OCI-M1 (cell line): Measurements from ENCODE around the gene SCN11A.
"Not testable (repeated sequence)": the region's sequence is repeated elsewhere in the genome, so short reads cannot be mapped to it uniquely, and the experiment has no call there.

Experiments
- DNase-seq: peaks from one replicate; lab custom pipeline; 2025; lab: John Stamatoyannopoulos, UW

The SCN11A gene

DNA sequence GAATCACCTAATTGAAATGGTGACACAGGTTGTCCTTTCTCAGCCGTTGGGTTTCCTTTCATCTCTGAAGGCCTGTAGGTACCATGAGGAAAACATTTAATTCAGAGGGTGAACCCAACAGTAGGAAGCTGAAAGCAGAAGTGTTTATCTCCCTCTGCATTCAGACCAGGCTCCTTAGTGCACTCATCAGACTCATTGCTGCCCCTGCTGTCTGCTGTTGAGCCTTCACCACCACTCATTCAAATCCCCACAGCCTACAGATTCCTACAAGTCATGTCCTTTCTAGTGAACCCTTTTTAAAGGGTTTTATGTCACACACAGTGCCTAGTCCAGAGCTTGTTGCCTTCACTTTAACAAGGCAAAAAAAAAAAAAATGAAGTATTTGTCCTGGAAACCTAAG is 13.5 kb upstream of the SCN11A start:
- DNase-seq: peak; percentile 86

DNA sequence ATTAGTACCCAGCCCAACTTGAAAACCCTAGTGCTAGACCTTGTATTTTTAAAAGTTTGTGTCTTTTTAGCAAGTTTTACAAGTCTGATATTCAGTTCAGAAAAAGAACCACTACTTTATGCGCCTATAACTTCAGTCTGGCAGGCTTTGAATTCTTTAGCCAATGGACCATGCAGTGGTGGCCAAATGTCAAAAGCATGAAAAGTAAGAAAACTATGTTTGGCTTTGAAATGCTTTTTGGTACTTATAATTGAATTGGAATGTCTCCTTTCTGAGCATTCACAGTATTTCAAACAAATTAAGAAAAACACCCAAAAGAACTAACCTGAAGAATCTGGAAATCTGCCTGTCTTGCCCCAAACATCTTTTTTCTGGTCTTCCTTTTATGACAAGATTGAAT is 12.9 kb upstream of the SCN11A start:
- no peak for DNase-seq

DNA sequence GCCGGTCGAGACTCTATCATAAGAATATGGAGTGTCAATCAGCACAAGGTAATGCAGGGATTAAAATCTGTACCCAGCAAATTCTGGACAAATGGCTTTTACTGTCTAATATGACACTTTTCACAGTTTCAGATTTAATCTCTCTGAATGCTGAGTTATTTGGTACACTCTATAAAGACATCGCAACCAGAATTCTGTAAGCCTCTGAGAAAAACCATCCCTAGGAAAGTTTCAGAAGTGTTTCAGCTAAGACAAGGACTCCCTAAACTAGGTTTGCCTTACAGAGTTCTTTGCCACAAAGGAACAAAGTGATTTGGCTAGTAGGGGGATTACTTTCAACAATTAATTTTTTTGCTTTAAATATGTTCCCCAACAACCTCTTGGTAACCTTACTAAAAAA is 11.4 kb upstream of the SCN11A start:
- DNase-seq: no peak

GRCh38 chr3:39062180-39062579 is 10.4 kb upstream of the SCN11A start:
- DNase-seq: no peak

GRCh38 chr3:39061228-39061627 is 9.5 kb upstream of the SCN11A start:
- DNase-seq: not testable (repeated sequence)

- DNase-seq: no peak
These were observed 4.4 kb upstream of the SCN11A start for GRCh38 chr3:39056151-39056550.

DNA sequence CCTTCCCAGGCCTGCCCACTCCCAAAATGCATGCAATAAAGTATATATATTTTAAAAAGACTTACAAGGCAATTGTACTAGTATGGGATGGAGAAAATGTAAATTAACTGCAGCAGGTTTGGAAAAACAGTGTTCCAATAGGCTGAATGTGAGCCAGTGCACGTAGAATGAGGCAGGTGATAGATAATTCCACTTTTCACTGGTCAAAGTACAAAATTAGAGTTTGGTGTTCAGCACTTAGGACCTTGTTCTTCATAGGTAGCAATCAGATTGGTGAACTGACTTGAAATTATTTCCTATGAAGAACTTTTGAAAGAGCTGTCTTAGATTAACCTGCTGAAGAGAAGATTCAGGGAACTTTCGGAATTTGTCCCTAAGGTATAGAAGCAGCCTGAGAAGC is 2.0 kb upstream of the SCN11A start:
- no peak for DNase-seq

DNA sequence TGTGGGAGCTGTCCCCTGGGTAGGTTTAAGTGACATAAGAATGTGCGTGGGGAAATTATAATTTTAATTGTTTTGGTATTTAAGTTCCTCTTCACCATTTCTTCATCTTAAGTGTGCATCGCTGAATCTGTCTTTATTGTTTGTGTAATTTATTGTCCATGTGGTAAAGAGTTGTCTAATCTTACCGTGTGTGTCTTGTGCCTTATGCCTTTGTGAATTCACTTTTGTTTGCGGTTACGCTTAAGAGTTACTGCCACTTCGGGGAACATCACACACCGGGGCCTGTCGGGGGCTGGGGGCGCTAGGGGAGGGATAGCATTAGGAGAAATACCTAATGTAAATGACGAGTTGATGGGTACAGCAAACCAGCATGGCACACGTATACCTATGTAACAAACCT is 839 bp upstream of the SCN11A start:
- no peak for DNase-seq

DNA sequence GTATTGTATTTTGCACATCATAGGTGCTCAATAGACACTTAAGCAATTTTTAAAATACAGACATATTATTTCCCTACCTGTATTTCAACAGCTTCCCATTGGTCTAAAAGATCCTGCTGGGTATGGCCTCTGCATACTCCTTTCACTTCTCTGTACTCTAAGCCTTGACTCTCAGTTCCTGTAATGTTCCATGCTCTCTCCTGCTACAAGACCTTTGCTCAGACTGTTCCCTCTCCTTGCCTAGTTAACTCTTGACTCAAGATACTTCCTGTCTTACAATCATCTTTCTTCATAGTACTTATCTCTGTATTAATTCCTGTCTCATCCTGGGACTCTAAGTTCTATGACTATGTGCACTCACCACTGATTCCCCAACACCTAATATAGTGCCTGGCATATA is 1.7 kb downstream of the SCN11A start:
- no peak for DNase-seq

DNA sequence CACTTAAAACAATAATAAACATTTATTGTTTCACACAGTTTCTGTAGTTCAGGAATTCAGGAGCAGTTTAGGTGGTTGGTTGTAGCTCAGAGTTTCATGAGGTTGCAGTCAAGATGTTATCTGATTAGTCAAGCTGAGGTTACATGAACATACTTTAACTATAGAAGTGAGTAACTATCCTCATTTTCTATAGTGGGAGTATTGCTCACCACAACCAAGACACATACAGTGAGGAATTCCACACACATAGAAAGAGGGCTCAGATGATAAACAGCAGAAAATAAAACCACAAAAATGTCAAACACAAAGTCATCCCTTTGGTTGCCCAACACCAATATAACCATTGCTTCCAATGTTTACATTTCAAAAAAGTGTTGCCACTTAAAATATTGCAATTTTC is 13.6 kb downstream of the SCN11A start:
- peak; percentile 22 for DNase-seq

GRCh38 chr3:39029556-39029955 is 22.2 kb downstream of the SCN11A start:
- DNase-seq: no peak

DNA sequence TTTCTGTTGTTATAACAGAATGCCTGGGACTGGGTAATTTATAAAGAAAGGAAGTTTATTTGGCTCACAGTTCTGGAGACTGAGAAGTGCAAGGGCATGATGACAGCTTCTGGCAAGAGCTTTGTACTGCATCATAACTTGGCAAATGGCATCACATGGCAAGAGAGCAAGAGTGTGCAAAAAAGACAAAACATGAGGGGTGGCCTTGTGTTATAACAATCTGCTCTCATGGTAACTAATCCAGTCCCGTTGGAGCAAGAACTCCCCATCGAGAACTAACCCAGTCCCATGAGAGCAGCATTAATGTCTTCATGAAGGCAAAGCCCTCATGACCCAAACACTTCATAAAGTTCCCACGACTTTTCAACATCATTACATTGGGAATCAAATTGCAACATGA is 23.2 kb downstream of the SCN11A start:
- DNase-seq: no peak

DNA sequence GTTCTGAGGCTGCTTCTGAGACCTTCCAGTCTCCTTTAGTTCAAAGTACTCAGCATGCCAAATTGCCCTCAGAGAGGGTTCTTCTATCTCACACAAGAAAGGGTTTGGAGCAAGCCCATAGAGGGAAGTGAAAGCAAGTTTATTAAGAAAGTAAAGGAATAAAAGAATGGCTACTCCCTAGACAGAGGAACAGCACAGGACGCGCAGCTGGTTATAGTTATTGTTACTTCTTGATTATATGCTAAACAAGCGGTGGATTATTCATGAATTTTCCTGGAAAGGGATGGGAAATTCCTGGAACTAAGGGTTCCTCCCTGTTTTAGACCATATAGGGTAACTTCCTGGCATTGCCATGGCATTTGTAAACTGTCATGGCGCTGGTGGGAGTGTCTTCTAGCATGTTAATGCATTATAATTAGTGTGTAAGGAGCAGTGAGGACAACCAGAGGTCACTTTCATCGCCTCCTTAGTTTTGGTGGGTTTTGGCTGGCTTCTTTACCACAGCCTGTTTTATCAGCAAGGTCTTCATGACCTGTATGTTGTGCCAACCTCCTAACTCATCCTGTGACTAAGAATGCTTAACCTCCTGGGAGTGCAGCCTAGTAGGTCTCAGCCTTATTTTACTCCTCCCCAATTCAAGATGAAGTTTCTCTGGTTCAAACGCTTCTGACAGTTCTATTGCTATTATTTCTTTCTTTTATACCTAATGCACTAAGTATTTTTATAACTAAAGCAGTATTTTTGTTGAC is 26.3 kb downstream of the SCN11A start:
- peak; percentile 36 for DNase-seq

- DNase-seq: peak; percentile 7
These were observed 27.2 kb downstream of the SCN11A start for GRCh38 chr3:39024497-39024896.

DNA sequence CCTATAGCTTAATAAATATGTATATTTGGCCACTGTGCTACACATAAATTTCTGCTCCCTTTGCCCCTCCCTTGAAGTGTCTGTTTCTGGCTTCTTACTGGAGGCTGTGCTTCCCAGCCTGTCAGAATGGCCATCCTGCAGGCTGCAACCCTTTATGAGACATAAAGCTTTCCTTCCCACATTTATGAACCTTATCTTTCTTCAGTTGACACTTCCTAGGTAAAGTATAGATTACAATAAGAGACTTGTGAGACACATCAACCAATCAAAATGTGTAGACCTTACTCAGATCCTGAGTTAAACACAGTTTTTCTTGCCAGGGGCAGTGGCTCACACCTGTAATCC is 29.5 kb downstream of the SCN11A start:
- DNase-seq: no peak

DNA sequence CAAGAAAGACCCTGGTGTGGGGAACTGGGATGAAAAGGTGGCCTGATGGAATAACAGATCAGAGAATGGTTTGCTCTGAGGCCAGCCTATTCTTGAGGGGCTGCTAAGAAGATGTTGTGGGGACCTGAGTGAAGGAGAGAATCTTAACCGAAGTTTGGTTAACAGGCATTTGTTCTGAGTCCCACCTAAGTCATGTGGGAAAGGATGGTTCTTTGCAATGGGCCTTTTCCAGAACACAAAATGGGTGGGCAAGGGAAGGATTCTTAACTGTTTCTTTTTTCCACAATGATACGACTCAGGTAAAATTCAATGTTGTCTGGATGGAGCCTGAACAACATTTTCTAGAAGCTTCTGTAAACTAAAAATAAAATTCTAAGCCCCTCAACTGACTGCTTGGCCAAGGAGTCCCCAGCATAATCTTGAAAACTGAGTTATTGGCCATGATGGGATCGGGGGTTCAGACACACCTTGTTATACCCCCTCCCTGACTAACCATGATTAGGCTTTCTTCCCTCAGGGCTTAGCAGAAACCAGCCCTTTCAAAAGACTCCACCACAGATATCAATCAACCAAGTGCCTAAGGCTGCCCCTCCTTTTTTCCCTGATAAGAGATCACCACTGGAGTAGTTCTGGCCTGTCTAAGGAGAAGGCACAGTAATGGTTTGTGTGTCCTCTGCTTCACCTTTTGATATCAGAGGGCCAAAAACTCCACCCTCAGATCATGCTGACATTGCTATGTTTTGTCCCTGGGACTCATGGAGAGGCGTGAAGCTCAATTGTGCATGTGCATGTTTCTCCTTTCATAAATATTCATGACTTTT is 30.1 kb downstream of the SCN11A start:
- peak; percentile 41 for DNase-seq

DNA sequence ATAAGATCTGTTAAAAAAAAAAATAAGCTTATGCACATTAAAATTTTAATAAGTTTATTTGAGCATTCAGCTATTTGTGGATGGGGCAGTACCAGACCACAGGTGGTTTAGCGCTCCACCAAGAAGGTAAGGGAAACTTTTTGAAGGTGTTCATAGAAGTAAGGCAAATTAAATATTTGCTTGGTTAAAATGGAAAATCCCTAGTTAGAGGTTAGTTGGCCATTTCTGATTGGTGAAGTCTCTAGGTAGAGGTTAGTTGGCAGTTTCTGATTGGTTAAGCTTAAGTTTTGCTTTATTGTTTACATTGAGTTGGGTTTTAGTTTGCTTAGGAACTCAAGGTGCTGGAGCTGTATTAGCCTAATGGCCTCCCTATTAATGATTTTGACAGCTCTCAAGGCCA is 30.7 kb downstream of the SCN11A start:
- no peak for DNase-seq

GRCh38 chr3:39019299-39019698 is 32.4 kb downstream of the SCN11A start:
- no peak for DNase-seq

- no peak for DNase-seq
These were observed 36.3 kb downstream of the SCN11A start for GRCh38 chr3:39015418-39015817.

GRCh38 chr3:39013921-39014509 is 37.7 kb downstream of the SCN11A start:
- DNase-seq: no peak

DNA sequence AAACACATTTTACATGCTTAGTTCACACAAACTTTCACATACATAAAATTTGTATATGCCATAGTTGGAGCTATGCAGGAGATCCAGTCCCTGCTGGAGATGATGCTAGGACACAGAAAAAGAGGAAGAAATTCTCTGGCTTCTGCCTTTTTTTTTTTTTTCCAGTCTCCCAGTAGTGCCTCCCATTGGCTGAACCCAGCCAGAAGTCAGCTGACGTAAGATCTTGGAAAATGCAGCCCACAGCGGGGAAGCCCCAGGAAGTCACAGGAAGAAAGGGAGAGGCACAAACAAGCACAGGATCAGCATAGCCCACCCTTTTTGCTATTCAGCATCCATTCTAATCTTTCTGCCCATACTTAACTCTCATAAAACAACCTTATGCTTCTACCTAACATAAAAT is 38.5 kb downstream of the SCN11A start:
- no peak for DNase-seq

GRCh38 chr3:39011191-39011736 is 40.5 kb downstream of the SCN11A start:
- DNase-seq: peak; percentile 59

DNA sequence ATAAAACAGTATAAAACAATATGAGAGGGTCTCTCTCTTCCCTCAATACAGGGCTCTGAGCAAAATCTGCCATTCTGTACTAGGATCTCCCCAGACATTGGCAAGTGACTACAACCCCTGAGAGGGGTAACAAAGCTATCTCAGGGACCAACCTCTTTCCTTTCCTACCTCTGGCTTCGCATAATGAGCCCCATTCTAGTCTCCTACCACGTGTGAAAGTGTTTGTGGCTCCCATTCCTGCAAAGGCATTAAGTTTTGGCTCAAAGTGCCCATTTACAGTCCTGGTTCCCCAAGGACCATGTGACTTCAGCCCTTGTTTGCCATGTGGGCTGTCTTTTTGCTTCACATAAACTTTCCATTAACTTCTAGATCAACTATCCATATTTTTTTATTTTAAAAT is 46.4 kb downstream of the SCN11A start:
- DNase-seq: no peak
